HG03439 (cell line): ENCODE data around the gene DUSP3.

ENCODE experiments used
- ATAC-seq: cut with Tn5 transposase; IDR thresholded peaks from one replicate; pipeline ENCODE4 v1.9.1; 2021; ENCODE audit warnings: mild to moderate bottlenecking, moderate library complexity; ENCODE audit not compliant: unreplicated experiment

DUSP3 gene

DNA sequence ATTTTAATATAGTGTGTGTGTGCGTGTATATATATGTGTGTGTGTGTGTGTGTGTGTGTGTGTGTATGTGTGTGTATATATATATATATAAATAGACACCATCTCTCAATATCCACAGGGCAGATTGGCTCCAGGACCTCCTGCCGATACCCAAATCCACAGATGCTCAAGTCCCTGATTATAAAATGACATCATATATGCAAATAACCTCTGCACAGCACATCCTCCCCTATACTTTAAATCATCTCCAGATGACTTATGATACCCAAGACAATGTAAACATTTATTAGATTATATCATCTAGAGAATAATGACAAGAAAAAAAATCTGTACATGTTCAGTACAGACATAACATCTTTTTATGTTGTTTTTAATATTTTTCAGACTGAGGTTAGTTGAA, 7.8 kb downstream of the DUSP3 start:
- ATAC-seq = no peak

DNA sequence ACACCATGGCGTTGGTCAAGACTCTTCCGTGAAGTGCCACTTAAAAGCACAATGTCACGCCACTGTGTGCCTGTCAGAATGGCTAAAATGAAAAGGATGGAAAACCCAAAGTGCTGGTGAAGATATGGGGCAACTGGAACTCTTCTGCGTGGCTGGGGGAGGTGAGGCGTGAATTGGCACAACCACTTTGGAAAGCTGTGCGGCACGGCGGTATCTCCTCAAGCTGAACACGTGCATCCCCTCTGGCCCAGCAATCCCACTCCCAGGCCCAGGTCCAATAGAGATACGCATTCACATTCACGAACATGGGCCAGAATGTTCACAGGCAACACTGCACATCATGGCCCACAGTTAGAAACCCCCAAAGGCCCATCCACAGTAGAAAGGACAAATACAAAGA, 8.9 kb downstream of the DUSP3 start:
- ATAC-seq = no peak

- ATAC-seq = no peak
These were observed 9.4 kb downstream of the DUSP3 start for GRCh38 chr17:43769426-43769825.

DNA sequence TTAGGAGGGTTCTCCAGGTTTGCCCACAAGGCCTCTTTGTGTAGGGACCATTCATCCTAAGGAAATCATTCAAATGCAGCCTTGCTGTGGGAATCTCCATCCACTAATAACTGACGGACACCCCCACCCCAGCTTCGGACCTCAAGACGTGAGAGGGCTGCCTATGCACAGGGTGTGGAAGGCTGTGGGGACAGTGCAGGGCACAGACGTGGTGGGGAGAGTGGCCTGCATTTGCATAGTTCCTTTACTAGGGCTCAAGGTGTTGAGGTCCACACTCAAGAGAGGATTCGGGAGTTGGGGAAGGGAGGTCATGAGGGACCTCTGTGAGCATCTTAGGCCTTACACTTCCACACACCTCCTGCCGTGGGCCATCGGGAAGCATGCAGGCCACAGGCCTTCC, 9.8 kb downstream of the DUSP3 start:
- ATAC-seq = no peak

GRCh38 chr17:43768382-43768781, 10.4 kb downstream of the DUSP3 start:
- no peak for ATAC-seq

- ATAC-seq = no peak
These were observed 11.1 kb downstream of the DUSP3 start for GRCh38 chr17:43767713-43768059.

- no peak for ATAC-seq
These were observed 11.6 kb downstream of the DUSP3 start for GRCh38 chr17:43767053-43767712.

DNA sequence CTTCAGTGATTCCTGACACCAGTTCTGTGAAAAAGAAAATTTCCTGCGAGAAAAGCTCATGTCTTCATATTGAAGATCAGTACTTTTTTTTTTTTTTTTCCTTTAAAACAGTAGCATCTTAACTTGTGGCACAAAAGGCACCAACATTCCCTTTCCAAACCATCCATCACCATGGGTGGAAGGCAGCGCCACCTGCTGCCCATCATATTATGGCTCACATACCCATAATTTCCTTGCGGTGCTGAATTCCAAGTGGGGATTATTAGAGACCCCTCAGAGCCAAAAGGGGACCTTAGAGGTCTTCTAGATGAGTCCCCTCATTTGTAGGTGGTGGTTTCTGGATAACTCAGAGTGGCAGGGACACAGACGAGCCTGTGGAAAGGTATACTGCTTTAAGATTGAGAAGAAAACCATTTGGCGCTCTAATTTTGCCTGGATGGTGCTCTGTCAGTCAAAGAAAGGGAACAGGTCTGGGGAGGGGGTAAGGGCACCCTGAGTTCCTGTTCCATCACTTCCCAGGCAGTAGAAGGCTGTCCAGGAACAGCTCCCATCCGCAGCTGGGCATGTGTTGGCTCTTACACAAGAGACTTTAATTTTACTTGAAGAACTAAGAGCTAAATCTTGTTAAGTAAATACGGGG, 12.2 kb downstream of the DUSP3 start:
- no peak for ATAC-seq

GRCh38 chr17:43760254-43760852, 18.4 kb downstream of the DUSP3 start:
- ATAC-seq = peak; percentile 63

- ATAC-seq = no peak
These were observed 18.9 kb downstream of the DUSP3 start for GRCh38 chr17:43759836-43760235.

- no peak for ATAC-seq
These were observed 20.1 kb downstream of the DUSP3 start, which contains the start of gene SOST for GRCh38 chr17:43758497-43759174. SOST (minus strand) TSS chr17:43758791; CDS start chr17:43758741, 50 bp downstream.

DNA sequence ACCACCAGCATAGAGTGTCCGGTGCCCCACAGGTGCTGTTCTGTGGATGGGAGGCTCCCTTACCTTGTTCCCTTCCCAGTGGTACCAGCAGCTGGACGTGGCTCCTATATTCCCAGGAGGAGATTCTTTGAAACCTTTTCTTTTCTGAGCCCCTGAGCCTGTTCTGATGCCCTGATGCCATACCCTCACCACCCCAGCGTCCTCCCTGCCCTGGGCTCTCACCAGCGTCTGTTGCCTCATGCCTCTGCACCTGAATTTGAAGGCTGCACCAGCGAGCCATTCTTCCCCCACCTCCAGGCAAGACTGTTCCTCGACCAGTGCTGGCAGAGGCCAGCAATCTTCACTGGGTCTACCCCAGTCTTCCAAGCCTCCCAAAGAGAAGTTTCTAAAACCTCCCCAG, 20.7 kb downstream of the DUSP3 start:
- no peak for ATAC-seq

DNA sequence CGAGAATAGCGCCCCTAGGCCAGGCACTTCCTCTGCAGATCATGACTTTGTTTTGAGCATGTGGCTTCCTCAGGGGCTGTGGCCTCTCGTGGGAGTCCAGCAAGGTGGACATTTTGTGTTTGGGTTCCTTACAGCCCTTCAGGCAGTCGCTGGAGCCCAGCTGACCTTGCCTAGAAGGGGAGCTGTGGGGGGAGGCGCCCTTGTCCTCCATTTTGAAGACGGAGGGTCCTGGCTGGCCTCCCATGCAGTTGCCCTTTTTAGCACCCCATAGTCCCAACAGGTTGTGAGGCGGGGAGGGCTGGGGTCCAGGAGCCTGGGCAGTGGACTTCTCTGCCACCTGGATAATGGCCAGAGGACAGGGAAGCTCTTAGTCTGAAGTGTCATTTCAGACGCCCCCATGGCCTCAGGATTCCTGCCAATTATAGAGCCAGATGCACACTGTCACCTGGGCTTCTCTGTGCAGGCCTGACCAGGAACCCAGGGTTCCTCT, 21.6 kb downstream of the DUSP3 start:
- no peak for ATAC-seq

- ATAC-seq = no peak
These were observed 22.6 kb downstream of the DUSP3 start for GRCh38 chr17:43756201-43756600.

DNA sequence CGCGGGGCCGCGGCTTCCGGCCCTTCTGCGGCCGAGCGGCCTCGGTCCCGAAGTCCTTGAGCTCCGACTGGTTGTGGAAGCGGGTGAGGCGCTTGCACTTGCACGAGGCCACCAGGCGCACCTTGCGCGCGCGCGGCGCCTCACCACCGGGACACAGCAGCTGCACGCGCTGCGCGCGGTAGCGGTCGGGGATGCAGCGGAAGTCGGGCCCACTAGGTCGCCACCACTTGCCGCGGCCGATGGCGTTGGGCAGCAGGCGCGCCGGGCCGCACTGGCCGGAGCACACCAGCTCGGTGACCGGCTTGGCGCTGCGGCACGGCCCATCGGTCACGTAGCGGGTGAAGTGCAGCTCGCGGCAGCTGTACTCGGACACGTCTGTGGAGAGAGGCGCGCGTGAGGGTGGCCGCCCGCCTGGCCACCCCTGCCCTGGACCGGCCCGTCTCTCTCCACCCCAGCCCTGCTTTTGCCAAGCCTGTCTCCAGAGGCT, 23.3 kb downstream of the DUSP3 start:
- ATAC-seq = no peak

DNA sequence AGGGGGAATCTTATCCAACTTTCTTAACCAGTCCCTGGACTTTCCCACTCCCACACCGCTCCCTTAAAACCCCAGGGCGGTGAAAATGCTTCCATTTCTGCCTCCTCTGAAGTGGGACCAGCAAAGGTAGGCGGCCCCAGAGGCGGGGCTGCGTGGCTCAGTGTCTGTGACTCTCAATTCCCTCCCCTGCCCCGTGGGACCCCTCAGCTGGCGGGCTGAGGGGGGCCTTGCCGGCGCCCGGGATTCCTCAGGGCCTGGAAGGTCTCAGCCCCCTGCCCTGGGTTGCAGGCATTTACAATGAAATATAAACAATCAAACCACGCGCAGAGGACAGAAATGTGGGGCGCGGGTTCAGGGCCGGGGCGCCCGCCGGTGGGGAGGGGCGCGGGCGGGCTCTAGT, 23.8 kb downstream of the DUSP3 start:
- ATAC-seq = no peak

DNA sequence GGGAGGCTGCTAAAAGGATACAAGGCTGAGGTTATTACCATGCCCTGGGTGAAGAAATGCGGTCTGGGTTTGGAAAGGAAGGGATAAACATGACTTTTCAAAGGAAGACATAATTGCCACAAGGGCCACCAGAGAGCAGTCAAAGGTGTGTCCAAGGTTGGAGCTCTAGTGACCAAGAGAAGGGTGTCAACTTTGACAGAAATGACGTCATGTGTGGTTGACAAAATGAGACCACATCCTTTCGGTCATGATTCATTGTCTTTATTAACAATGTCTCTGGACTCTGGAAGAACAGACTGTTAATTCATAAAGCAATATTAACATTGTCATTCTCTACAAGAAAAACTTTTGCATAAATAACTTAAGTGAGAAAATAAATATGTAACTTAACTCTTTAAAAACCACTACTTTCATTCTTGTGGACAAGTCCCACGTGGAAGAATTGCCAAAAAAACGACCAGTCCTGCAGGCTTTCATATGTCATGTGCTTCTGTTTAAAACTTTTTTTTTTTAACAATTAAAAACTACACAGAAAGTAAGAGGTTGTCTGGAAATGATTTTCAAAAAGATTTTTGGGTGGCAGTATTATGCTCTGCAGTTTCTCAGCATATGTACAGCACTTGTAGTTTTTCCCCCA, 25.2 kb downstream of the DUSP3 start:
- ATAC-seq = no peak

DNA sequence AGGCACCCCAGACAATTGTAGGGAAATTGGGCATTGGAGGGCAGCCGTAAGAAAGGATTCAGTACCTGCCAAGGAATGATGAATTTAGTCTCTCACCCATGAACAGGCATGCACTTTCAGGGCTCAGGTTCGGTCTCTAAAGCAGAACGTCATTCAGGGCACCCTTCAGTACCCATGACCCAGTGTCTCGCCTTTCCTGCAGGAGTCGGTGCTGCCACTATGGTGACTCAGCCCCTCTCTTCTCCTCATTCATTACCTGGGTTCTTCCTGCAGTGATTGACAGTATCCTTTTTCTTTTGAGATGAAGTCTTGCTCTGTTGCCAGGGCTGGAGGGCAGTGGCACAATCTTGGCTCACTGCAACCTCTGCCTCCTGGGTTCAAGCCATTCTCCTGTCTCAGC, 28.6 kb downstream of the DUSP3 start:
- no peak for ATAC-seq

DNA sequence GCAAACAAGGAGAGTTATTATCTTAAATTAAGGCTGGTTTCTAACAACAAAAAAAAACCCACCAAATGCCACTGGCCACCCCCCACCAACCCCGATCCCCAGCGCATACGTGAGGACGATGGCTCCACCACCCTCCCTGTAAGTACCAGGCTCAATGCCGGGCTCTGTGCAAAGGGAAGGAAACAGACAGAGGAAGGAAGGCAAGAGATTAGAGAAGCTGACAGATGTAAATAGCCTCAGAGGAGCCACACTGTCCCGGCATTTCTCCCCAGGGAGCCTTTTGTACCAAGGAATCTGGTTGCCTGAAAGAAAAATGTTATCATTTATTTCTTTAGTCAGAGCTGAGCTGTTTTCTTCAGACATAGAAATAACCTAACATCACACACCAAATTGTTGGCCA, 33.2 kb downstream of the DUSP3 start:
- ATAC-seq = no peak

DNA sequence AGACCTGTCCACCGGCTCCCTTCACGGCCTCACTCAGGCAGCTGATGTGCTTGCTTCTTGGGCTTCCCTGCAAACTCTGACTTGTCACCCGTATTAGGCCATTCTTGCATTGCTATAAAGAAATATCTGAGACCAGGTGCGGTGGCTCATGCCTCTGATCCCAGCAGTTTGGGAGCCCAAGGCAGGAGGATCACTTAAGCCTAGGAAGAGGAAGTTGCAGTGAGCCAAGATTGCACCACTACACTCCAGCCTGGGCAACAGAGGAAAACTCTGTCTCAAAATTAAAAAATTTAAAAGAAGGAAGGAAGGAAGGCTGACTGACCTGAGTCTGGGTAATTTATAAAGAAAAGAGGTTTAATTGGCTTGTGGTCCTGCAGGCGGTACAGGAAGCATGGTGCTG, 37.1 kb downstream of the DUSP3 start:
- ATAC-seq = no peak

- ATAC-seq = no peak
These were observed 38.2 kb downstream of the DUSP3 start for GRCh38 chr17:43740541-43740940.
